ENCODE measurements around the gene TIMP2.

DNA sequence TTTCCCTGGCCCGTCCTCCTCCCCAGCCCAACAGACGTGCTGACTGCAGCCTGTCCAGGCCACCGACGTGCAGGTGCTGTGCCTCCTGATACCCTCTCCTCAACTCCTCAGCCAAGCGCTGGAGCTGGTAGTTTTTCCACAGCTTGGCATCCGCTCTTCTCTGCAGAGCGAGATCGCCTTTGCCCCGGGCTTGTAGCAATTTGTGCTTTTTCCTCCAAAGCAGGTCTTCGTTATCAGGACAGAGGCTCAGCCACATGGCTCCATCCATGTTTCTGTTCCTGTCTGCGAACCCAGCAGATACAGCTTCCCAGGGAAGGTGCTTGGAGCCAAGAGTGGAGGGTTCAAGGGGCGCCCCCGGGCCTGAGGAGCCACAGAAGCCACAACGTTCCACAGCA, 33.1 kb downstream of the TIMP2 start:
- TF ChIP-seq EZH2 (IDR thresholded peaks at IDR 0.05; ENCODE audit: borderline replicate concordance, low read depth, low read length, severe bottlenecking) (no peak), CTCF (IDR thresholded peaks at IDR 0.05; ENCODE audit: extremely low read depth in 1 of 2, insufficient read depth in 1 of 2, low read depth in 1 of 2, low read length in 2 of 2) (no peak), POLR2AphosphoS5 (IDR thresholded peaks at IDR 0.05; ENCODE audit: insufficient read depth, low read depth, low read length) (no peak), POLR2A (IDR thresholded peaks at IDR 0.05; ENCODE audit: low read depth, low read length) (no peak), JUN (IDR thresholded peaks at IDR 0.05; ENCODE audit: borderline replicate concordance, insufficient read depth, insufficient read length, low read depth) (no peak)
- TF ChIP-seq, protein P1, sequence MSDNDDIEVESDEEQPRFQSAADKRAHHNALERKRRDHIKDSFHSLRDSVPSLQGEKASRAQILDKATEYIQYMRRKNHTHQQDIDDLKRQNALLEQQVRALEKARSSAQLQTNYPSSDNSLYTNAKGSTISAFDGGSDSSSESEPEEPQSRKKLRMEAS (IDR thresholded peaks at IDR 0.05; ENCODE audit: insufficient read depth, insufficient read length): no peak
